SU-DHL-6 (cell line): Measurements from ENCODE around the gene ANKRD63.

Experiments
- EZH2phosphoT487 ChIP-seq: fragments of 200-600 bp; sonication (generic), shearing (Covaris generic); conservative IDR thresholded peaks from 2 replicates; pipeline ENCODE4 v1.6.1; 2018; ENCODE audit warnings: mild to moderate bottlenecking, antibody characterized with exemption, low read length, moderate library complexity, mixed read lengths
- TF ChIP-seq, protein P1 (sequence below): fragments of 200-600 bp; sonication (generic); IDR thresholded peaks from one replicate; pipeline ENCODE4 v1.5.1; 2017; ENCODE audit warnings: antibody characterized with exemption, mild to moderate bottlenecking, low read length, moderate library complexity; ENCODE audit not compliant: insufficient read depth, poor library complexity, severe bottlenecking

DNA sequence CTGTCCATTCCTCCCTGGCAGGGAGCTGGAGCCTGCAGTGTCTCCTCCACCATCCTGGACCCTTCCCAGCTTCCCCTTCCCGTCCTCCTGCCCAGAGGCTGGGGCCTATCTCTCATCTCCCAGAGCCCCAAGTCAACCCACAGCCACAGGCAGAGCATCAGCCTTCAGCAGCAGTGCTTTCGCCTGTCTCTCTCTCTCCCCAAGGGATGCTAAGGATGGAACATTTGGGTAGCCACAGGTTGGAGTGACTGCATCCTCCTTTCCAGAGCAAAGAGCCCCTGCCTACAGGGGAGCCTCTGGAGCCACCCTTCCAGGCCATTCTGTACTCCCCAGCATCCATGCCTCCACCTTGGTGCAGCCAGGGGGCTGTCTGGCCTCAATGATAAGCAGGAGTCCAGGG is 20.7 kb upstream of the ANKRD63 start:
- TF ChIP-seq, protein P1, sequence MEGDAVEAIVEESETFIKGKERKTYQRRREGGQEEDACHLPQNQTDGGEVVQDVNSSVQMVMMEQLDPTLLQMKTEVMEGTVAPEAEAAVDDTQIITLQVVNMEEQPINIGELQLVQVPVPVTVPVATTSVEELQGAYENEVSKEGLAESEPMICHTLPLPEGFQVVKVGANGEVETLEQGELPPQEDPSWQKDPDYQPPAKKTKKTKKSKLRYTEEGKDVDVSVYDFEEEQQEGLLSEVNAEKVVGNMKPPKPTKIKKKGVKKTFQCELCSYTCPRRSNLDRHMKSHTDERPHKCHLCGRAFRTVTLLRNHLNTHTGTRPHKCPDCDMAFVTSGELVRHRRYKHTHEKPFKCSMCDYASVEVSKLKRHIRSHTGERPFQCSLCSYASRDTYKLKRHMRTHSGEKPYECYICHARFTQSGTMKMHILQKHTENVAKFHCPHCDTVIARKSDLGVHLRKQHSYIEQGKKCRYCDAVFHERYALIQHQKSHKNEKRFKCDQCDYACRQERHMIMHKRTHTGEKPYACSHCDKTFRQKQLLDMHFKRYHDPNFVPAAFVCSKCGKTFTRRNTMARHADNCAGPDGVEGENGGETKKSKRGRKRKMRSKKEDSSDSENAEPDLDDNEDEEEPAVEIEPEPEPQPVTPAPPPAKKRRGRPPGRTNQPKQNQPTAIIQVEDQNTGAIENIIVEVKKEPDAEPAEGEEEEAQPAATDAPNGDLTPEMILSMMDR, result no peak
- no peak for TF ChIP-seq EZH2phosphoT487
